Stromal cell of bone marrow (primary cell): Measurements from ENCODE around the gene KRTAP10-6.
"Not testable (repeated sequence)": the region's sequence is repeated elsewhere in the genome, so short reads cannot be mapped to it uniquely, and the experiment has no call there.

ENCODE experiments used
- DNase-seq: peaks from one replicate; pipeline ENCODE4 v3.0.0-alpha.2; 2012; ENCODE audit warnings: low read depth

Gene KRTAP10-6

GRCh38 chr21:44598061-44598460 is 5.8 kb upstream of the KRTAP10-6 start:
- no peak for DNase-seq

- no peak for DNase-seq
Measured at GRCh38 chr21:44596068-44596725, 3.9 kb upstream of the KRTAP10-6 start.

GRCh38 chr21:44595524-44595923 is 3.2 kb upstream of the KRTAP10-6 start:
- DNase-seq, result no peak

DNA sequence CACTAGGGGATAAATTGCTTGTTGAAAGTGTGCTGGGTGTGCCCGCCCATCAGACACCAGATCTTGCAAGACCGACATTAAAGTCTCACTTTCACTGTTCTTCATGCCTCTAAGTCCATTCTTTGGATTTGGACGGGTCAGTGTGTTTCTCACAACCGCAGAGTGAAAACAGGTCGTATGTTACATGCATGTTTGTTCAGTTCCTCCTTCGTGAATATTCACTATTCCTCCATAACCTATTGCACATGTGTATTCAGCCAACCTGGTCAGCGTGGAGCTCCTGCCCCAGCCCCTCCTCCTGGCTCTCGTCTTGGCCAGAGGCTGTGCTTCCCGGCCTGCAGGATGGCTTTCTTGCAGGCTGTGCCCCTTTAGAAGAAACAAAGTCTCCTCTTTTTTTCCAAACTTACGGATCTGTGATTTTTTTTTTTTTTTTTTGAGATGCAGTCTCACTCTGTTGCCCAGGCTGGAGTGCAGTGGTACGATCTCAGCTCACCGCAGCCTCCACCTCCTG is 2.2 kb upstream of the KRTAP10-6 start:
- DNase-seq, result no peak

- no peak for DNase-seq
Measured at GRCh38 chr21:44593598-44594405, 1.5 kb upstream of the KRTAP10-6 start.

GRCh38 chr21:44591801-44592130 is 539 bp downstream of the KRTAP10-6 start:
- not testable (repeated sequence) for DNase-seq

DNA sequence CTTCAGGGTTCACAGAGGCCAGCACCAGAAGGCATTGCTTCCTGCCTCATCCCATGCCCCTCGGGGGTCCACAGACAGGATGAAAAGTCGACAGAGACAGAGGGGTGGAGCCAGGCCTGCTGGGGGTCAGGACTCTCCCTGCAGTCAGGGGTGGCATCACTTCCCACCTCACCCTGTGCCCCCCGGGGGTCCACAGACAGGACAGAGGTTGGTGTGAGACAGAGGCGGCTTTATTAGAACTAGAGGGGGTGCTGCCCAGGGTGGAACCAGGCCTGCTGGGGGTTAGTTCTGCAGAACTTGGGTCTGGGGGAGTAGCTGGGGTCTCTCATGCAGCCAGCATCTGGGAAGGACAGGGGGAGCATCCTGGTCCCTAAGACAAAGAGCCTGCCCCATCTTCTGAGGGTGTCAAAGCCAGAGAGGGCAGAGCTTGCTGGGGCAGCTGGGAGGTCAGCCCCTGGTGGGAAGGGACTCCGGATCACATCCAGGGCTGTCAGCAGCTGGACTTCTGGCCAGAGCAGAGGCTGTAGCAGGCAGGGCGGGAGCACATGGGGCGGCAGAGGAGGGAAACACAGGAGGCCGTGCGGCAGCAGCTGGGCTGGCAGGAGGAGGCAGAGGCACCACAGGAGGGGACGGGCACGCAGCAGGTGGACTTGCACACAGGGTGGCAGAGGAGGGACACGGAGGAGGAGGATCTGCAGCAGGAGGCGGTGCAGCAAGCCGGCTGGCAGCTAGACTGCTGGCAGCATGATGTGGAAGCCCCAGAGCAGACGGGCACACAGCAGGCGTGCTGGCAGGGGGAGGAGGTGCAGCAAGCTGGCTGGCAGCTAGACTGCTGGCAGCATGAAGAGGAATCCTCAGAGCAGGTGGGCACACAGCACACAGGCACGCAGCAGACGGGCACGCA is 1.2 kb downstream of the KRTAP10-6 start:
- not testable (repeated sequence) for DNase-seq

- DNase-seq, result no peak
Measured at GRCh38 chr21:44590311-44590721, 2.0 kb downstream of the KRTAP10-6 start.

- no peak for DNase-seq
Measured at GRCh38 chr21:44589586-44590305, 2.6 kb downstream of the KRTAP10-6 start.

GRCh38 chr21:44589094-44589493 is 3.2 kb downstream of the KRTAP10-6 start:
- no peak for DNase-seq

DNA sequence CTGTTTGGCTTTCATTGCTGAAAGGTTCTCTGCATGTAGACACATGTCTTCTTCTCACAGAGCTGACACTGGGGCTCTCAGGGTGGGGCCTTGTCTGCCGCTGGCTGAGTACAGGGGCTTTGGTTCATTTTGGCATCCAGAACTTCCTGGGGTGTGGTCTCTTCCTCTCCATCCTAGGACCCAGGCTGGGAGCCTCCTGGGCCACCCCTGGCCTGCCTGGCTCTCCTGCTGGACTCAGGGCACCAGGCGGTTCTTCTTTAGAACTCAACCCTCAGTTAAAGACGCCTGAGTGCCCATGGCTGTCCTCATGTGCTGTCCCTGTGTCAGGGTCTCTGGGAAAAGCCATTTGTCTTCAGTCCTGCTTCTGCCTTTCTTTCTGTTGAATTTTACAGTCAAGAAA is 6.4 kb downstream of the KRTAP10-6 start:
- no peak for DNase-seq

DNA sequence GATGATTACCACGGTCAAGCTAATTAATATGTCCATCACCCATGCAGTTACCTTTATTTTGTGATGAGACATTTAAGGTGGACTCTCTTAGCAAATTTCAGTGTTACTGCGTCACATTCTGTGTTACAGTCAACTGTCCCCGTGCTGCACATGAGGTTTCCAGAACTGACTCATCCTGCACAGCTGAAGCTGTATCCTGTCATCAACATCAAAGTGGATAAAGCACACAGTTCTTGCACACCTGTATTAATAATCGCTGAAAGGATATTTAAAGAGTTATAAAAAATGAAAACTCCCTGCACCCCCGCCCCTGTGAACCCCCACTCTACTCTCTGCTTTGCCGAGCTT is 8.5 kb downstream of the KRTAP10-6 start:
- DNase-seq, result no peak

GRCh38 chr21:44583089-44583799 is 9.1 kb downstream of the KRTAP10-6 start:
- no peak for DNase-seq

GRCh38 chr21:44582055-44582454 is 10.2 kb downstream of the KRTAP10-6 start:
- no peak for DNase-seq

DNA sequence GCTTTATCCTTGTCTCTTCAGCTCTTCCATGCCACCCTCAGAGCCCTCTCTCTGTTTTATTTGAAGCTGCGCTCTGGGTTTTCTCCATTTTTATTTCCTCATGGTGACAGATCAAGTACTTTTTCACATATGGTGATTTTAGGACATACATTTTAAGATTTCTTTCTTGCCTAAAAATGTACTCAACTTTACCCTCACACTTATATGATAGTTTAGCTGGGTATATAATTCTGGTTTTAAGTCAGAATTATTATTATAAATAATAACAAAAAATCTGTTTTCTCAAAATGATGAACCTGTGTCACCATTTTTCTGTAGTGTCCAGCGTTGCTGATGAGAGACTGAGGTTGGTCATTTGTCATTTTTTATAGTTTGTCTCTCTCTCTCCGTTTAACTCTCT is 11.1 kb downstream of the KRTAP10-6 start:
- DNase-seq, result no peak

GRCh38 chr21:44580231-44580821 is 12.0 kb downstream of the KRTAP10-6 start, which contains the start of gene KRTAP10-5:
TSS of gene KRTAP10-5 (minus strand) at chr21:44580604. CDS start at chr21:44580578, 26 bp downstream.
- DNase-seq, result not testable (repeated sequence)

- DNase-seq, result no peak
Measured at GRCh38 chr21:44579833-44580144, 12.5 kb downstream of the KRTAP10-6 start.

- DNase-seq, result no peak
Measured at GRCh38 chr21:44579056-44579832, 13.1 kb downstream of the KRTAP10-6 start.

GRCh38 chr21:44578371-44579055 is 13.8 kb downstream of the KRTAP10-6 start:
- no peak for DNase-seq
